ENCODE data around the gene MRM1.

GRCh38 chr17:36631022-36631421 lies 29.6 kb downstream of the MRM1 start:
- TF ChIP-seq CTCF (IDR thresholded peaks at IDR 0.05) (no peak), POLR2A (IDR thresholded peaks at IDR 0.05) (no peak), POLR2AphosphoS5 (IDR thresholded peaks at IDR 0.05) (no peak)

All from breast epithelium (tissue), 3 donors.